Uterus (tissue), 4 donors: ENCODE results near the gene ZNF219. TPM values are rescaled to one million over a fixed set of nuclear protein-coding genes. Genes with fewer than 3 reads are reported as not detected.
A peak's percentile ranks its signal among the peaks of the same experiment; 100 is the strongest.

Source experiments
- DNase-seq, 2 donors: peaks; one replicate each; pipeline ENCODE4 v3.0.0-alpha.2; 2019 to 2020
- H3K27ac ChIP-seq, 2 donors: fragments of 200-600 bp; sonication (generic); 1 replicate in 1 of 2; 2 replicates in 1 of 2; pipeline ENCODE4 v1.5.1; 2016 to 2018
- H3K27me3 ChIP-seq, 2 donors: fragments of 200-600 bp; sonication (generic); one replicate each; pipeline ENCODE4 v1.5.1; 2018 to 2019; ENCODE audit warnings: control low read depth in 1 of 2
- H3K36me3 ChIP-seq, 2 donors: fragments of 200-600 bp; sonication (generic); one replicate each; pipeline ENCODE4 v1.5.1; 2019; ENCODE audit warnings: control low read depth in 1 of 2
- H3K4me1 ChIP-seq, 2 donors: fragments of 200-600 bp; sonication (generic); one replicate each; pipeline ENCODE4 v1.5.1; 2018 to 2019; ENCODE audit warnings: control low read depth in 1 of 2
- H3K4me3 ChIP-seq, 2 donors: fragments of 200-600 bp; sonication (generic); 1 replicate in 1 of 2; 2 replicates in 1 of 2; pipeline ENCODE4 v1.5.1; 2018 to 2019; ENCODE audit warnings: mild to moderate bottlenecking in 1 of 2
- H3K9me3 ChIP-seq, 2 donors: fragments of 200-600 bp; sonication (generic); one replicate each; pipeline ENCODE4 v1.5.1; 2019; ENCODE audit warnings: control low read depth in 1 of 2
- CTCF ChIP-seq, 4 experiments: fragments of 200-600 bp in 2 of 4; fragments of 450-650 bp in 2 of 4; sonication (generic) in 2 of 4; IDR thresholded peaks; one replicate each; pipeline ENCODE4 v1.5.1; 2016 to 2019; ENCODE audit warnings: antibody characterized with exemption in 4 of 4, mild to moderate bottlenecking in 2 of 4, moderate library complexity in 1 of 4
- POLR2A ChIP-seq, 2 donors: fragments of 450-650 bp; IDR thresholded peaks; one replicate each; pipeline ENCODE4 v1.6.1; 2016; ENCODE audit warnings: antibody characterized with exemption in 2 of 2, mild to moderate bottlenecking in 1 of 2, moderate library complexity in 1 of 2
- intact Hi-C: fragments of 100-400 bp; cut with DNase I; formaldehyde crosslinking; loops from one replicate; pipeline ENCODE4 v1.15.1; 2023; ENCODE audit warnings: low total_unique reads
- total RNA-seq, 4 donors: library from RNA; depleted of rRNA in 3 of 4; stranded (reverse); fragments of >200 nt in 3 of 4; gene quantifications; one replicate each; pipeline versions ENCODE4 v1.1.0 to v1.2.4, GENCODE V29; 2014 to 2023
- donor health status: DM: yes; HTN: yes; CAD: no.

The ZNF219 gene
- total RNA-seq, 4 donors from 2014 or later, result 7.4 to 56.8 (median 15.9) TPM

GRCh38 chr14:21095430-21096205, 2.8 kb downstream of the ZNF219 start:
- H3K27ac ChIP-seq, result peak overlapping the region; percentile 97
- no peak for DNase-seq
- H3K27me3 ChIP-seq, result no peaks in the 10 kb centered on the region
- intact Hi-C loops, result no loop called here
- H3K36me3 ChIP-seq, result no peaks in the 10 kb centered on the region
- no peaks in the 10 kb centered on the region for H3K9me3 ChIP-seq
- H3K4me3 ChIP-seq, result no peak overlapping the region
- TF ChIP-seq CTCF (IDR thresholded peaks at IDR 0.05) (no peak), POLR2A (IDR thresholded peaks at IDR 0.05) (no peak)
- peaks cover 6 to 8% of the 10 kb centered on the region in 2 donors for H3K4me1 ChIP-seq

- no peak overlapping the region for H3K27ac ChIP-seq
Measured at GRCh38 chr14:21093769-21094681, 4.4 kb downstream of the ZNF219 start.

DNA sequence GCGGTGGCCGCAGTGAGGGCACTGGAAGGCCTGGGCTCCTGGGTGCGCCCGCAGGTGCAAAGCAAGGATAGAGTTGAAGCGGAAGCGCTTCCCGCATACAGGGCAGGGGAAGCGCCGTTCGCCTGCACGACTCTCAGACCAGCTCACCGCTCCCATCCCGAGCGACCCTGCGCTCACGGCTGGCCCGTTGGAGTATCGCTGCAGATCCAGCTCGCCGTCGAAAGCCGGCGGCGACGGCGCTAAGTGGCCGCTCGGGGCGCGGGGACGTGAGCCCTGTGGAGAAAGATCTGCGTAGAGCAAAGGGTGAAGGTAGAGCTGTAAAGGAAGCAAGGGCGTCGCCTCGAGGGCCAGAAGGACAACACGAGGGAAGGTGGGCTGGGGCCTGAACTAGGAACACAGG, 5.4 kb downstream of the ZNF219 start:
- Histone ChIP-seq H3K4me3 (no peak overlapping the region), H3K36me3 (no peaks in the 10 kb centered on the region), H3K27me3 (no peaks in the 10 kb centered on the region), H3K27ac (no peak overlapping the region), H3K4me1 (peaks cover 0 to 8% of the 10 kb centered on the region in 2 donors), H3K9me3 (no peaks in the 10 kb centered on the region)
- peak in 1 of 2 donors; percentile 17 for DNase-seq
- TF ChIP-seq POLR2A (IDR thresholded peaks at IDR 0.05) (no peak), CTCF (IDR thresholded peaks at IDR 0.05) (no peak)
- intact Hi-C loops, result no loop called here

More at GRCh38 chr14:21093769-21094681, 4.4 kb downstream of the ZNF219 start:
- Histone ChIP-seq H3K9me3 (no peaks in the 10 kb centered on the region), H3K4me3 (no peak overlapping the region), H3K36me3 (no peaks in the 10 kb centered on the region), H3K27me3 (no peaks in the 10 kb centered on the region), H3K4me1 (peaks cover 0 to 8% of the 10 kb centered on the region in 2 donors)
- intact Hi-C loops, result no loop called here
- TF ChIP-seq CTCF (IDR thresholded peaks at IDR 0.05) (no peak), POLR2A (IDR thresholded peaks at IDR 0.05) (no peak)
- DNase-seq, result peak in 1 of 2 donors; percentile 18

- peak overlapping the region; percentile 25 to 54 for H3K27ac ChIP-seq
- H3K9me3 ChIP-seq, result no peaks in the 10 kb centered on the region
- peak in 1 of 2 donors; percentile 50 for TF ChIP-seq POLR2A (IDR thresholded peaks at IDR 0.05)
- TF ChIP-seq CTCF (IDR thresholded peaks at IDR 0.05), result peak; percentile 100
- peaks cover 0 to 4% of the 10 kb centered on the region in 2 donors for H3K4me1 ChIP-seq
- peak; percentile 80 to 87 for DNase-seq
- no peak overlapping the region for H3K4me3 ChIP-seq
- H3K36me3 ChIP-seq, result no peaks in the 10 kb centered on the region
- no peaks in the 10 kb centered on the region for H3K27me3 ChIP-seq
- intact Hi-C loops, result no loop called here
Measured at GRCh38 chr14:21092273-21093011, 6.0 kb downstream of the ZNF219 start.
